Panc1 (cell line): ENCODE results near the gene METTL16. TPM values are rescaled to one million over a fixed set of nuclear protein-coding genes. Genes with fewer than 3 reads are reported as not detected.

Experiments
- ATAC-seq: fragments of 200-7000 bp; cut with Tn5 transposase; 2 replicates; pipeline ENCODE4 v1.9.1; 2020; ENCODE audit warnings: mild to moderate bottlenecking, moderate library complexity
- BruUV-seq: library from RNA; stranded (reverse); fragments of 400-500 nt; replicated peaks from 2 replicates; lab custom pipeline; 2021; lab: Mats Ljungman, UMichigan
- CTCF ChIA-PET: fragments of 300-600 bp; sonication (Branson Sonifier 250); formaldehyde crosslinking; loops from one replicate; lab custom pipeline; 2022; ENCODE audit warnings: antibody characterized with exemption; lab: Charles Lee
- POLR2A ChIA-PET: fragments of 300-600 bp; sonication (Branson Sonifier 250); formaldehyde crosslinking; loops from one replicate; lab custom pipeline; 2022; ENCODE audit warnings: antibody characterized with exemption; lab: Charles Lee
- DNase-seq: peaks from one replicate; pipeline ENCODE4 v3.0.0-alpha.2; 2010; ENCODE audit warnings: low read depth, low spot score
- H3K27ac ChIP-seq: 2 replicates; pipeline ENCODE4 v1.5.1; 2011; ENCODE audit warnings: mild to moderate bottlenecking, low read length, inconsistent platforms
- H3K27me3 ChIP-seq: fragments of 200-500 bp; sonication (Bioruptor generic); 2 replicates; pipeline ENCODE4 v1.6.0; 2014; ENCODE audit warnings: low read length, inconsistent platforms; ENCODE audit not compliant: control insufficient read depth, insufficient read depth
- H3K36me3 ChIP-seq: fragments of 200-500 bp; sonication (Bioruptor generic); 2 replicates; pipeline ENCODE4 v1.5.1; 2014; ENCODE audit warnings: inconsistent platforms, mild to moderate bottlenecking, low read length, moderate library complexity; ENCODE audit not compliant: control insufficient read depth, insufficient read depth
- H3K4me1 ChIP-seq: 2 replicates; pipeline ENCODE4 v1.5.1; 2011; ENCODE audit warnings: inconsistent platforms, mild to moderate bottlenecking, low read length, moderate library complexity; ENCODE audit not compliant: control insufficient read depth, insufficient read depth
- H3K4me3 ChIP-seq, 2 experiments: 2 replicates each; pipeline ENCODE4 v1.5.1; 2011 to 2012; ENCODE audit warnings: low read depth in 2 of 2, low read length in 2 of 2, mild to moderate bottlenecking in 2 of 2, inconsistent platforms in 1 of 2, moderate library complexity in 1 of 2
- H3K9me3 ChIP-seq: fragments of 200-500 bp; sonication (Bioruptor generic); 2 replicates; pipeline ENCODE4 v1.5.1; 2014; ENCODE audit warnings: low read depth, mild to moderate bottlenecking, inconsistent platforms, low read length, moderate library complexity; ENCODE audit not compliant: control insufficient read depth, insufficient read depth
- POLR2AphosphoS5 ChIP-seq: IDR thresholded peaks from 2 replicates; pipeline ENCODE4 v1.6.1; 2012; ENCODE audit warnings: mild to moderate bottlenecking, low read depth, low read length, moderate library complexity
- SIN3A ChIP-seq: IDR thresholded peaks from 2 replicates; pipeline ENCODE4 v1.6.1; 2012; ENCODE audit warnings: low read depth, mild to moderate bottlenecking, low read length, moderate library complexity, borderline replicate concordance; ENCODE audit not compliant: insufficient read depth
- TCF7L2 ChIP-seq: IDR thresholded peaks from 2 replicates; pipeline ENCODE4 v1.6.1; 2011; ENCODE audit warnings: mild to moderate bottlenecking, low read depth, low read length, inconsistent platforms
- in situ Hi-C: cut with HindIII; loops from 2 replicates; pipeline ENCODE4 v1.10.0; 2016; ENCODE audit warnings: low sequenced_read_pairs, low pct_unique_long_range_greater_than_20kb
- intact Hi-C: fragments of 100-400 bp; cut with micrococcal nuclease; formaldehyde crosslinking; loops from one replicate; pipeline ENCODE4 v1.10.0; 2022; ENCODE audit not compliant: unreplicated experiment
- total RNA-seq: library from RNA; stranded (reverse); gene quantifications from one replicate; pipeline ENCODE4 v1.2.1, GENCODE V29; 2021; ENCODE audit not compliant: unreplicated experiment
- TF ChIP-seq, protein P1 (sequence below): fragments of 450-650 bp; IDR thresholded peaks from 2 replicates; pipeline ENCODE4 v1.5.1; 2017; ENCODE audit warnings: mild to moderate bottlenecking
- TF ChIP-seq, protein P2 (sequence below), 2 experiments: IDR thresholded peaks; 2 replicates each; pipeline ENCODE4 v1.6.1; 2011 to 2012; ENCODE audit warnings: low read depth in 2 of 2, control low read depth in 1 of 2, low read length in 1 of 2, mild to moderate bottlenecking in 1 of 2, moderate library complexity in 1 of 2; ENCODE audit not compliant: insufficient read depth in 1 of 2

The METTL16 gene
- total RNA-seq, 1 experiment from 2014 or later, result 34.7 TPM

DNA sequence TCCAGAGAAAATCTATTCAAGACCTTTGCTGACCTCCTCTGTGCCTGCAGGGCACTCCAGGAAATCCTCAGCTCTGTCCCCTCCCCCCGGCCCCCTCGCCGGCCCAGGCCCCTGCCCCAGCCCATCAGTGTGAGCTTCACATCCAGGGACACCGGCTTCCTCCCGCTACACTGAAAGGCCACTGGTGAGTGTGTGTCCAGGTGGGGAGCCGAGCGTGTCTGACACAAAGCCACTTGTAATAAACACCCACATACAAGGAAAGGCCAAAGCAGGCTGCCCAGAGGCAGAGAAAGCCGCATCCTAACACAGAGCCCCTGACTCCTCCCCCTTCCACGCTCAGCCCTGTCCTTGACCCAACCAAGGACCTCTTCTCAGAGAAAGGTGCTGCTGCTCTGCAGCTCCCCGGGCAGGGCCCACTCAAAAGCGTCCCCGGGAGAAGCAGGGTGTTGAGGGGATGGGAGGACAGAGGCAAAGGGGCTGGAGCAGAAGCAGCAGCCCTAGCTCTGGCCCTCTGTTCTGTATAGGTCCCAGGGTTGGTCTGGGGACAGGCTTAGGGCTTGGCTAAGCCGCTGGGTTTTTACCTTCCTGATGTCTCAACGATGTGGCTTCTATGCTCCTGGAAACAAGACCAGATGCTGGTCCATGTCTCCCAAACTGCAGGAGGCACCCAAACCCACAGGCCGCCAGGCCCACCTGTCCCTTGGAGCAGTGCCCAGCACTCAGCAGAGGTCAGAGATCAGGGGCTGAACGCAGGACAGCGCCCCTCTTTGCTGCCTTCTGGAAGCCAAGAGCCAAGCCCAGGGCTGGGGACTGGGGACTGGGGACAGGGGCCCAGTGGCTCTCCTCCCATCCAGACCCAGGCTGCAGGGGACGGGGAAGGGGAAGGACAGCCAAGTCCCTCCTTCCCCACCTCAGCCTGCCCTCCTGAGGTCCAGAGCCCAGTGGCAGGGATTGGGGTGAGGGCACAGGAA is 126.2 kb downstream of the METTL16 start:
- DNase-seq, result no peak
- intact Hi-C loops, result no loop called here
- no peak for ATAC-seq
- peaks cover 12% of the 10 kb centered on the region for H3K4me1 ChIP-seq
- no TSS peak for BruUV-seq
- no peaks in the 10 kb centered on the region for H3K36me3 ChIP-seq
- in situ Hi-C loops, result no loop called here
- H3K9me3 ChIP-seq, result no peaks in the 10 kb centered on the region
- H3K27me3 ChIP-seq, result no peaks in the 10 kb centered on the region
- TF ChIP-seq, protein P1, sequence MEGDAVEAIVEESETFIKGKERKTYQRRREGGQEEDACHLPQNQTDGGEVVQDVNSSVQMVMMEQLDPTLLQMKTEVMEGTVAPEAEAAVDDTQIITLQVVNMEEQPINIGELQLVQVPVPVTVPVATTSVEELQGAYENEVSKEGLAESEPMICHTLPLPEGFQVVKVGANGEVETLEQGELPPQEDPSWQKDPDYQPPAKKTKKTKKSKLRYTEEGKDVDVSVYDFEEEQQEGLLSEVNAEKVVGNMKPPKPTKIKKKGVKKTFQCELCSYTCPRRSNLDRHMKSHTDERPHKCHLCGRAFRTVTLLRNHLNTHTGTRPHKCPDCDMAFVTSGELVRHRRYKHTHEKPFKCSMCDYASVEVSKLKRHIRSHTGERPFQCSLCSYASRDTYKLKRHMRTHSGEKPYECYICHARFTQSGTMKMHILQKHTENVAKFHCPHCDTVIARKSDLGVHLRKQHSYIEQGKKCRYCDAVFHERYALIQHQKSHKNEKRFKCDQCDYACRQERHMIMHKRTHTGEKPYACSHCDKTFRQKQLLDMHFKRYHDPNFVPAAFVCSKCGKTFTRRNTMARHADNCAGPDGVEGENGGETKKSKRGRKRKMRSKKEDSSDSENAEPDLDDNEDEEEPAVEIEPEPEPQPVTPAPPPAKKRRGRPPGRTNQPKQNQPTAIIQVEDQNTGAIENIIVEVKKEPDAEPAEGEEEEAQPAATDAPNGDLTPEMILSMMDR, result no peak
- no peak for TF ChIP-seq POLR2AphosphoS5
- no peak for TF ChIP-seq TCF7L2
- TF ChIP-seq SIN3A, result no peak
- TF ChIP-seq, protein P2, sequence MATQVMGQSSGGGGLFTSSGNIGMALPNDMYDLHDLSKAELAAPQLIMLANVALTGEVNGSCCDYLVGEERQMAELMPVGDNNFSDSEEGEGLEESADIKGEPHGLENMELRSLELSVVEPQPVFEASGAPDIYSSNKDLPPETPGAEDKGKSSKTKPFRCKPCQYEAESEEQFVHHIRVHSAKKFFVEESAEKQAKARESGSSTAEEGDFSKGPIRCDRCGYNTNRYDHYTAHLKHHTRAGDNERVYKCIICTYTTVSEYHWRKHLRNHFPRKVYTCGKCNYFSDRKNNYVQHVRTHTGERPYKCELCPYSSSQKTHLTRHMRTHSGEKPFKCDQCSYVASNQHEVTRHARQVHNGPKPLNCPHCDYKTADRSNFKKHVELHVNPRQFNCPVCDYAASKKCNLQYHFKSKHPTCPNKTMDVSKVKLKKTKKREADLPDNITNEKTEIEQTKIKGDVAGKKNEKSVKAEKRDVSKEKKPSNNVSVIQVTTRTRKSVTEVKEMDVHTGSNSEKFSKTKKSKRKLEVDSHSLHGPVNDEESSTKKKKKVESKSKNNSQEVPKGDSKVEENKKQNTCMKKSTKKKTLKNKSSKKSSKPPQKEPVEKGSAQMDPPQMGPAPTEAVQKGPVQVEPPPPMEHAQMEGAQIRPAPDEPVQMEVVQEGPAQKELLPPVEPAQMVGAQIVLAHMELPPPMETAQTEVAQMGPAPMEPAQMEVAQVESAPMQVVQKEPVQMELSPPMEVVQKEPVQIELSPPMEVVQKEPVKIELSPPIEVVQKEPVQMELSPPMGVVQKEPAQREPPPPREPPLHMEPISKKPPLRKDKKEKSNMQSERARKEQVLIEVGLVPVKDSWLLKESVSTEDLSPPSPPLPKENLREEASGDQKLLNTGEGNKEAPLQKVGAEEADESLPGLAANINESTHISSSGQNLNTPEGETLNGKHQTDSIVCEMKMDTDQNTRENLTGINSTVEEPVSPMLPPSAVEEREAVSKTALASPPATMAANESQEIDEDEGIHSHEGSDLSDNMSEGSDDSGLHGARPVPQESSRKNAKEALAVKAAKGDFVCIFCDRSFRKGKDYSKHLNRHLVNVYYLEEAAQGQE (IDR thresholded peaks at IDR 0.05; ENCODE audit: insufficient read depth in 1 of 2, low read depth in 2 of 2, low read length in 1 of 2), result no peak
- H3K27ac ChIP-seq, result no peak overlapping the region
- POLR2A ChIA-PET, result interaction anchor here (0.5 kb wide), 1 partner anchor 309 kb away, joined by 3 read pairs; no protein-coding TSS in a partner anchor
- CTCF ChIA-PET, result interaction anchor here (4.4 kb wide), 1 partner anchor 31 kb away, joined by 58 read pairs; no protein-coding TSS in a partner anchor
- no peak overlapping the region for H3K4me3 ChIP-seq

DNA sequence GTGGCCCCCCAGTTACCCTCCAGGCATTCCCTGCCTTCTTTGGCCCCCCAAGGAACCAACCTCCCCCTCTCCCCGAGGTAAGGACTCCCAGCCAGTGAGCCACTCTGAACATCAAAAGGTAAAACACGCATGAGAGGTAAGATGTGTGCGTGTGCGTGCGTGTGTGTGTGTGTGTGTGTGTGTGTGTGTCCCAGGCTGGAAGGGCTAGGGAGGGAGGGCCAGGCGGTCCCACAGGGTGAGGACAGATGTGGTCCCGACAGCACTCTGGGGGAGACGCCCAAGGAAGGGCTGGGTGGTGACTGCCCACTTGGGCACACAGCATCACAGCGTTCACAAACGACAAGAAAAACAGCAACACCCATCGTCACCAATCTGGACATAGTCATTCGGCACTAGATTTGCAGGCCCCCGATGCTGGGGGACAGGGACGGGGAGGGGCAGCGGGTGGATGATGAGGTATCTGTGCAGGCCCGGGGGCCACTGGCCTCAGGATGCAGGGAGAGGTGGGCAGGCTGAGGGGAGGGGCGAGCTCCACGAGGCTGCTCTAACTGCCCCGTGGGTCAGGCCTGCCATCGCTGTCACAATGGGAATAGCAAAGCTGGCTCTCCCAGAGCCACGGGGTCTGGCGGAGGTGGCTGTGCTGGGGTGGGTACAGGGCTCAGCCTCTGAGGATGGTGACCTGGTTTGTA is 127.1 kb downstream of the METTL16 start:
- ATAC-seq (no peak), DNase-seq (no peak)
- intact Hi-C loops, result no loop called here
- TF ChIP-seq, protein P1, result no peak
- TF ChIP-seq, protein P2 (IDR thresholded peaks at IDR 0.05; ENCODE audit: insufficient read depth in 1 of 2, low read depth in 2 of 2, low read length in 1 of 2), result no peak
- no peak for TF ChIP-seq SIN3A
- H3K9me3 ChIP-seq, result no peaks in the 10 kb centered on the region
- H3K27ac ChIP-seq, result no peak overlapping the region
- peaks cover 12% of the 10 kb centered on the region for H3K4me1 ChIP-seq
- no peak overlapping the region for H3K4me3 ChIP-seq
- no peaks in the 10 kb centered on the region for H3K27me3 ChIP-seq
- no TSS peak for BruUV-seq
- in situ Hi-C loops, result no loop called here
- POLR2A ChIA-PET, result no interaction called here
- H3K36me3 ChIP-seq, result no peaks in the 10 kb centered on the region
- CTCF ChIA-PET, result interaction anchor here (4.4 kb wide), 1 partner anchor 32 kb away, joined by 58 read pairs; no protein-coding TSS in a partner anchor
